Measurements from ENCODE around the gene TSPAN4.

TSPAN4 gene

DNA sequence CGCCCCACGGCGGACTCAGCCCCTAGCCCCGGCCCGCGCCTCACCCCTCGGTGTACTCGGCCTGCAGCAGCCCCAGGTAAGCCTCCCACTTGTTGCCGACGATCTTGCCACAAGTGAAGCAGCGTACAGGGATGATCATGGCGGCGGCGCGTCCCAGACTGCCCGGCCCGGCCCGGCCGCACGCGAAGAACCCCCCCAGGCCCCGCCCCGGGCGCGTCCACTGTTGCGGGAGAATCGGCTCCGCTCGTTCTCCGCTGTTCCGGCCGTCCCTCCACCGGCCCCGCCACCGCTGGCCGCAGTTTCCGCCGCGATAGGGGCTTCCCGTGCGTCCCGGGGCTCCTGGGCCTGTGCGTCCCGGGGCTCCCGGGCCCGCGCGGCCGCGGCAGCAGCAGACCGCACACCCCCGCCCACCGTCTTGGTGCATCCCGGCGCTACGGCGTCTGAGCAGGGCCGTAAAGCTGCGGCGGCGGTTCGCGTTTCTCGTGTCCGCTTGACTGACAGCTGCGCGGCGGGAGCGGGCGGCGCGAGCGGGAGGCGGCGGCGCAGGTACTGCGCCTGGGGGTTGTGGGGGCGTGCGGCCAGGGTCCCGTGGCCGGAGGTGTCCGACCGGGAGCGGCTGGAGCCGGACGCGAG, at the start of gene TSPAN4, which contains the start of gene POLR2L:
TSS of gene TSPAN4 (plus strand) at position 483 of the 633 bp plus-strand sequence. CDS start 7,453 bp downstream, outside the sequence.
TSS of gene POLR2L (minus strand) at position 160 of the 633 bp plus-strand sequence. CDS start at position 139, 21 bp downstream.
- intact Hi-C loops (cut with DNase I): loop anchor here (10.0 kb wide), 1 partner anchor 82 kb away; the partner anchor contains the start of gene AP2A2
- DNase-seq: peak; percentile 73 to 96 (median 91)

GRCh38 chr11:792873-793272, 49.8 kb upstream of the TSPAN4 start:
- intact Hi-C loops (cut with DNase I): no loop called here
- DNase-seq: no peak

DNA sequence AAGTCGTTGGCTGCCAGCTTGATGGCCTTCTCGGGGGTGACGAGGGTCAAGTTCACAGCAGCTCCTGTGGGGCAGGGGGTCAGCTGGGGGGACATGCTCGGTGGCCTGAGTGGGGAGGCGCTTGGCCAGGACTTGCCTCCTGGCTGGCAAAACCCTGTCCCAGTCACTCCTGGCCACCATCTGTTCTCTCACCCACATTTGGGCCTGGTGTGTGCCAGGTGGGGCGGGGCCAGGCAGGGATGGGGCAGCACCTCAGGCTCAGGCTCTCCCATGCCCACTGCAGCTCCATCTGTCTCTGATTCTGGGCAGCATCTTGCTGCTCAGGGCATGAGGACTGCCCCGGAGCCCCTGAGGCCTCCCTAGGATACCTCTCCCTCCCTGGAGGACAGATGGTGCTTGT, 49.1 kb upstream of the TSPAN4 start:
- intact Hi-C loops (cut with DNase I): no loop called here
- DNase-seq: no peak

DNA sequence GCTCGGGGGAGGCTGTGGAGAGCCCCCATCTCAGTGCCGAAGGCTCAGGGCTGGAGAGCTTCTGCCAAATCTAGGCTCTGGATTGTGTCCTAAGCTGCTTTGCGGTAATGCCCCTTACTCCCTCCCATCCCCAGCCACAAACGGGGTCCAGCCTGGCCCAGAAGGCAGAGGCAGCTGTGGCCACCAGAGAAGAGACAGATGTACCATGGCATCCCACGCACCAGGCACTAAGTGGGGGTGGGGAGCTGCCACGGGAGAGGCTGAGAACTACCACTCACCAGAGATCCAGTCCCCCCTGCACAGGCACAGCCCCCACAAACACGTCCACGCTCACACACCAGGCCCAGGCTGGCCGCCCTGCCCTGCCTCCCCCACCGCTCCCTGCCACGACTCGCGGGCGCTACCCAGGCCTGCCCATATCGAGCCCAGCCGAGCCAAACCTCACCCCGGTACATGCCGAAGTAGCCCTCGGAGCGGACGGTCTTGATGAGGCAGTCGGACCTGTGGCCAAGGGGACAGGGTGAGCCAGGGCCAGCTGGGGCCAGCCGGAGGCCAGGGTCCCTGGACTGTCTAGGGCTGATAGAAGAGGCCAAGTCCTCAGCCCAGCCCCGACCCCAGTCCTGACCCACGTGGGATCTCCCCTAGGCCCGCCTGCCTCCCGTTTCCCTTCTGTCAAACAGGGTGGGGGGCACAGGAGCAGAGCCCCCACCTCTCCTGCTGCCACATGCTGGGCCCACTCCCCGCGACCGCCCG, 48.5 kb upstream of the TSPAN4 start:
- intact Hi-C loops (cut with DNase I): no loop called here
- DNase-seq: no peak

DNA sequence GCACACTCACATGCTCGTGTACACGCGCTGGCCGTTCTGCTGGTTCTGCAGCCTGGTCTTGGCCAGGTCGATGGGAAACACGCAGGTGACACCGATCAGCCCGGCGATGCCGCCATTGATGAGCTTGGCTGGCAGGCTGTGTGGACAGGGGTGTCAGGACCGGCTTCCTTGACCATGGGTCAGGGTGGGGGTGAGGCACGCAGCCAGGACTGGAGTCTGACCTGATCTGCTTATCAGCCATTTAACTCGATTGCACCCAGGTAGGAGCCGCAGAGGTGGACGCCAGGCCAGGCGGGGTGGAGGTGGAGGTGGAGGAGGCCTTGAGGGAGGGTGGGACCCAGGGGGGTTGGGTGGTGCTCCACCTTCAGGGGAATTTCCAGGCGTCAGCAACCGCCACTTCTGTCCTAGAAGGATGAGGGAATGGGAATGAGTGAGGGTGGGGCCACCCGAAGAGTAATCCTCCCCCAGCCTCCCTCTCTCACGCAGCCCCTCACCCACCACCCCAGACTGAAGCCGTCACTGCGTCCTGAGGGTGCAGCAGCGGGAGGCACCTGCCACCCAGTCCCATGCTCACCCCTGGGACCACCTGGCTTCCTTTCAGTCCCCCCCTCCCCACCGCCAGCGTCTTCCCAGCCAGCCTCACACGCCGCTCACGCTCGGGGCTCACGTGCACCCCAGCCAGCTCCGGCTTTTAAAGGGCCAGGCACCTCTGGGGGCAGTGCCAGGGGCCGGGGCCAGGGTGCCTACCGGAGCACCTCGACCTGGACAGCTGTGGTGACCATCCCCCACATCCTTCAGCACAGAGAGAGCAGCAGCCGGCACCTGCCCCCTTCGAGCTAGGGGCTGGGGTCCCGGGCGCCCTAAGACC, 47.7 kb upstream of the TSPAN4 start:
- intact Hi-C loops (cut with DNase I): loop anchor here (5.0 kb wide), 1 partner anchor 68 kb away; no protein-coding TSS in a partner anchor
- DNase-seq: peak in 24 of 42 donors; percentile 41 to 80 (median 66)

- DNase-seq: peak in 26 of 42 donors; percentile 42 to 75 (median 58)
- intact Hi-C loops (cut with DNase I): loop anchor here (5.0 kb wide), 1 partner anchor 69 kb away; no protein-coding TSS in a partner anchor
Observed at GRCh38 chr11:795634-796564, 46.8 kb upstream of the TSPAN4 start.

GRCh38 chr11:796565-797295, 45.9 kb upstream of the TSPAN4 start:
- DNase-seq: peak in 1 of 42 donors; percentile 38
- intact Hi-C loops (cut with DNase I): loop anchor here (5.0 kb wide), 1 partner anchor 69 kb away; no protein-coding TSS in a partner anchor

DNA sequence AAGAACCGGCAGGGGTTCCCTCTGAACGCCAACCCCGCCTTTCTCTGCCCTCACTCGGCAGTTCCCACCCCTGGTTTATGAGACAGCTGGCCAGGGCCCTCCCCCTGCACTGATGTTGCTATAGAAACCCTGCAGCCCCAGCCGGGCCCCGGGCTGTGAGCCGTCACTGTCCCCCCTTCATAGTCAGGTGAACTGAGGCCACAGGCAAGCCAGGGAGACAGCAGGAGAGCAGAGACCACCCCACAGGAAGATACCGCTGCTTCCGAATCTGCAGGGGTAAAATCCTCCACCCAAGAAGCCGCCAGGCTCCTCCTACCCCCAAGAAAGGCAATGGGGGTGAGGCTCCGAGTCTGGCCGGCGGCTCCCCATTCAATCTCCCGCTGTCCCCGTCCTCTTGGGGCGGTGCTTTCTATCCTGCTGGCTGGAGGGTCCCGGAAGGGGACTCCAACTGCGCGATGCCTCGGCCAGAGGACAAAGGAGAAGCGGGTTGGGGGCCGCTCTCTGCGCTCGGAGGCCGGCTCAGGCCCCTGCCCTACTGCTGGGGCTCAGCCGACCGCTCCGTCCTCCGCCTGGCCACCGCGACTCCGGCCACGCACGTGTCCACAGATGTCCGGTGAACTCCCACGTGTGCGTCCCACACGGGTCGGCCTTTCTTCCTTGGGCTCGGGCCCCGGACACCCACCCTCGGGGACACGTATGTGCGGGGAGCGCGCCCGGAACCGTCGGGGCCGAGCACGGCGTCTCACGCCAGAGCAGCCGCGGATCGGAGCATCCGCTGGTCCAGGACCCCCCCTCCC, 45.2 kb upstream of the TSPAN4 start:
- intact Hi-C loops (cut with DNase I): loop anchor here (5.0 kb wide), 1 partner anchor 70 kb away; no protein-coding TSS in a partner anchor
- DNase-seq: peak; percentile 58 to 87 (median 78)

DNA sequence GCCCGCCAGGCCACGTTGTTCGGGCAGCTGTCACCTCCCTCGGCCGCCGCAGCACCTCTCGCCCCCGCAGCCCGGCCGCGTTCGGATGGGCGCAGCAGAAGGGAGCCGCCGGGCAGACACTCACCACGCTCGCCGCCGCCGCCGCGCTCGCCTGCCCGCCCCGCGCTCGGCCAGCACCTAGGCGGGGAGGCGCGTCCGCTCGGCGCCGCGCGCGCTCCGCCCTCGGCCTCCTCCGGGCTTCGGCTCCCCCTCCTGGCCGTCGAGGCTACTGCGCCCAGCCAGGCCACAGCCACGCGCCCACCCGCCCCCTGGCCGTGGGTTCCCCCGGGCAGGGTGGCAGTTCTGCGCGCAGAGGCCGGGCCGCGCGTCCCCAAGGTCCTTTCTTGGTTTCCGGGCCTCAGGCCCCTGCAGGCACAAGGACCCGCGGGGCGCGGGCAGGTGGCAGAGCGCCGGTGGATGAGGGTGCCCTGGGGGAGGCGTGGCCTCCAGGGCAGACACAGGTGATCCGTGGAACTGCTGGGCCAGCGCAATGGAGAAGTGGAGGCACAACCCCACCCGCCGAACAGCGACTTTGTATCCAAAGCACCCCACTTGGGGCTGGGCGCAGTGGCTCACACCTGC, 44.4 kb upstream of the TSPAN4 start, which contains the start of gene SLC25A22:
TSS of gene SLC25A22 (minus strand) at position 189 of the 621 bp plus-strand sequence. CDS start 3,275 bp downstream, outside the sequence.
- intact Hi-C loops (cut with DNase I): loop anchor here (5.0 kb wide), 1 partner anchor 71 kb away; no protein-coding TSS in a partner anchor
- DNase-seq: peak in 40 of 42 donors; percentile 62 to 91 (median 82)

- DNase-seq: peak in 1 of 42 donors; percentile 34
- intact Hi-C loops (cut with DNase I): loop anchor here (5.0 kb wide), 1 partner anchor 72 kb away; no protein-coding TSS in a partner anchor
Observed at GRCh38 chr11:799641-800316, 42.9 kb upstream of the TSPAN4 start.

- no peak for DNase-seq
- intact Hi-C loops (cut with DNase I): no loop called here
Observed at GRCh38 chr11:800473-800872, 42.2 kb upstream of the TSPAN4 start.

GRCh38 chr11:801097-801780, 41.4 kb upstream of the TSPAN4 start:
- intact Hi-C loops (cut with DNase I): no loop called here
- DNase-seq: no peak

DNA sequence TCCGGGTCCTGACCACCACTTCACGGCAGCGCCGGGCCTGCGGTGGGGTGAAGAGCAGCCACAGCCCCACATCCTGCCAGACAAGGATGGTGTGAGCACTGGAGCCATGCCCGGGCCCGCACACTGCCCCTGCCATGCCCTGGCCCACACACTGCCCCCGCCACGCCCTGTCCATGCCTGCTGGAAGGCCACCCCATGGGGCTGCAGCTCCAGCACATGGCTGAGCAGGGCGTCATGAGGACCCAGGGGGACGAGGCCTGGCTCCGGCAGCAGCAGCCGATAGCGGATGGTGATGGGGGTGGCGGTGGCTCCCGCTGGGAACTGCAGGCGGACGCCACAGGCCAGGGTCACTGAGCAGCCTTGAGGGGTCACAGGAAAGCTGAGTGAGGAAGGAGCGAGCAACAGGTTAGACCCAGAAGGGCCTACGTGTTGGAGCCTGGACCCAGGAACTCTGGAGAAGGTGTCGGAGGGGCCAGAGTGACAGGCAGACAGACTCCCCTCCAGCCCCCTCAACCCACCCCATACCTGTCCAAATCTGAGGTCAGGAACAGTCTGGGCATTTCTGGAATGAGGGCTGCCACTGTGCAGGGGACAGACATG, 40.5 kb upstream of the TSPAN4 start:
- no peak for DNase-seq
- intact Hi-C loops (cut with DNase I): no loop called here
